Caco-2 (cell line): Measurements from ENCODE around the gene NFE2. TPM values are rescaled to one million over a fixed set of nuclear protein-coding genes. Genes with fewer than 3 reads are reported as not detected.

Experiments used
- BruUV-seq: library from RNA; stranded (reverse); fragments of 400-500 nt; replicated peaks from 2 replicates; lab custom pipeline; 2021; lab: Mats Ljungman, UMichigan
- CTCF ChIA-PET: fragments of 300-600 bp; sonication (Branson Sonifier 250); formaldehyde crosslinking; loops from one replicate; lab custom pipeline; 2022; ENCODE audit warnings: antibody characterized with exemption; lab: Charles Lee
- POLR2A ChIA-PET: fragments of 300-600 bp; sonication (Branson Sonifier 250); formaldehyde crosslinking; loops from one replicate; lab custom pipeline; 2022; ENCODE audit warnings: antibody characterized with exemption; lab: Charles Lee
- DNase-seq, 2 experiments: peaks; one replicate each; pipeline versions ENCODE4 v3.0.0 to v3.0.0-alpha.2; 2020 to 2022
- H3K27me3 ChIP-seq: replicated peaks from 2 replicates; pipeline ENCODE4 v1.6.0; 2011; ENCODE audit warnings: low read length; ENCODE audit not compliant: control insufficient read depth, insufficient read depth
- H3K36me3 ChIP-seq: 2 replicates; pipeline ENCODE4 v1.5.1; 2011; ENCODE audit warnings: low read length; ENCODE audit not compliant: control insufficient read depth, insufficient read depth
- H3K4me1 ChIP-seq: fragments of 250-450 bp; sonication (Bioruptor Pico); 2 replicates; pipeline ENCODE4 v1.5.1; 2020; ENCODE audit warnings: mild to moderate bottlenecking
- H3K4me3 ChIP-seq: 2 replicates; pipeline ENCODE4 v1.5.1; 2011; ENCODE audit warnings: low read depth, mild to moderate bottlenecking, control low read depth, low read length
- H3K9me3 ChIP-seq: fragments of 250-450 bp; sonication (Bioruptor Pico); 2 replicates; pipeline ENCODE4 v1.5.1; 2020; ENCODE audit warnings: mild to moderate bottlenecking, moderate library complexity
- H3K27ac Mint-ChIP-seq: one replicate; pipeline ENCODE4 v1.8.0; 2022; ENCODE audit warnings: mixed read lengths; ENCODE audit not compliant: unreplicated experiment
- H3K27me3 Mint-ChIP-seq: one replicate; pipeline ENCODE4 v1.8.0; 2022; ENCODE audit warnings: mixed read lengths; ENCODE audit not compliant: insufficient read depth, unreplicated experiment
- H3K36me3 Mint-ChIP-seq: one replicate; pipeline ENCODE4 v1.8.0; 2022; ENCODE audit warnings: mild to moderate bottlenecking, mixed read lengths; ENCODE audit not compliant: insufficient read depth, unreplicated experiment
- H3K4me1 Mint-ChIP-seq: one replicate; pipeline ENCODE4 v1.8.0; 2022; ENCODE audit warnings: low read depth, mixed read lengths; ENCODE audit not compliant: unreplicated experiment
- H3K4me3 Mint-ChIP-seq: one replicate; pipeline ENCODE4 v1.8.0; 2022; ENCODE audit warnings: mild to moderate bottlenecking, moderate library complexity, mixed read lengths; ENCODE audit not compliant: unreplicated experiment
- H3K9me3 Mint-ChIP-seq: one replicate; pipeline ENCODE4 v1.8.0; 2022; ENCODE audit warnings: mixed read lengths; ENCODE audit not compliant: unreplicated experiment
- intact Hi-C: fragments of 100-400 bp; cut with micrococcal nuclease; formaldehyde crosslinking; loops from one replicate; pipeline ENCODE4 v1.10.0; 2022; ENCODE audit not compliant: unreplicated experiment
- total RNA-seq: library from RNA; stranded (reverse); gene quantifications from 2 replicates; pipeline ENCODE4 v1.2.3, GENCODE V29; 2022
- TF ChIP-seq, protein P1 (sequence below), 2 experiments: fragments of 200-600 bp in 1 of 2; IDR thresholded peaks; 1 replicate in 1 of 2; 2 replicates in 1 of 2; pipeline versions ENCODE4 v1.5.1 to v1.8.0; 2011 to 2022; ENCODE audit warnings: antibody characterized with exemption in 1 of 2, control low read depth in 1 of 2, inconsistent platforms in 1 of 2, low read depth in 1 of 2, low read length in 1 of 2, mild to moderate bottlenecking in 1 of 2, moderate library complexity in 1 of 2; ENCODE audit not compliant: insufficient read depth in 1 of 2, severe bottlenecking in 1 of 2, unreplicated experiment in 1 of 2

NFE2 gene
- total RNA-seq, 1 experiment from 2014 or later: 6.2 TPM

GRCh38 chr12:54280468-54281260 is 20.2 kb downstream of the NFE2 start, which contains the start of gene HNRNPA1:
TSS of gene HNRNPA1 (plus strand) at chr12:54280726. CDS start at chr12:54280808, 82 bp downstream.
- Mint-ChIP-seq H3K27ac (no peak within 1 kb of the TSS), H3K4me1 (peaks cover 13% of the 10 kb centered on the region), H3K4me3 (no peak within 1 kb of the TSS), H3K36me3 (peaks cover 18% of the 10 kb centered on the region), H3K27me3 (no peaks in the 10 kb centered on the region), H3K9me3 (no peaks in the 10 kb centered on the region)
- TF ChIP-seq, protein P1, sequence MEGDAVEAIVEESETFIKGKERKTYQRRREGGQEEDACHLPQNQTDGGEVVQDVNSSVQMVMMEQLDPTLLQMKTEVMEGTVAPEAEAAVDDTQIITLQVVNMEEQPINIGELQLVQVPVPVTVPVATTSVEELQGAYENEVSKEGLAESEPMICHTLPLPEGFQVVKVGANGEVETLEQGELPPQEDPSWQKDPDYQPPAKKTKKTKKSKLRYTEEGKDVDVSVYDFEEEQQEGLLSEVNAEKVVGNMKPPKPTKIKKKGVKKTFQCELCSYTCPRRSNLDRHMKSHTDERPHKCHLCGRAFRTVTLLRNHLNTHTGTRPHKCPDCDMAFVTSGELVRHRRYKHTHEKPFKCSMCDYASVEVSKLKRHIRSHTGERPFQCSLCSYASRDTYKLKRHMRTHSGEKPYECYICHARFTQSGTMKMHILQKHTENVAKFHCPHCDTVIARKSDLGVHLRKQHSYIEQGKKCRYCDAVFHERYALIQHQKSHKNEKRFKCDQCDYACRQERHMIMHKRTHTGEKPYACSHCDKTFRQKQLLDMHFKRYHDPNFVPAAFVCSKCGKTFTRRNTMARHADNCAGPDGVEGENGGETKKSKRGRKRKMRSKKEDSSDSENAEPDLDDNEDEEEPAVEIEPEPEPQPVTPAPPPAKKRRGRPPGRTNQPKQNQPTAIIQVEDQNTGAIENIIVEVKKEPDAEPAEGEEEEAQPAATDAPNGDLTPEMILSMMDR (IDR thresholded peaks at IDR 0.05; ENCODE audit: insufficient read depth in 1 of 2, low read depth in 1 of 2, low read length in 1 of 2, severe bottlenecking in 1 of 2, unreplicated experiment in 1 of 2): no peak
- Histone ChIP-seq H3K4me1 (peaks cover 39% of the 10 kb centered on the region), H3K27me3 (no peaks in the 10 kb centered on the region), H3K9me3 (no peaks in the 10 kb centered on the region), H3K4me3 (peak within 1 kb of the TSS; percentile 80), H3K36me3 (peaks cover 3% of the 10 kb centered on the region; the same call in 1 of the 2 replicates)
- no TSS peak for BruUV-seq
- CTCF ChIA-PET: interaction anchor here (0.5 to 2.9 kb wide), 10 partner anchors 9 to 99 kb away, joined by 3 to 40 read pairs (median 4); partner anchors contain the start of genes COPZ1 and NFE2
- intact Hi-C loops: loop anchor here (1.0 to 2.0 kb wide), 3 partner anchors 21 to 80 kb away; partner anchors contain the start of genes COPZ1 and NFE2
- POLR2A ChIA-PET: interaction anchor here (0.6 to 2.9 kb wide), 20 partner anchors 10 to 1549 kb away, joined by 3 to 99 read pairs (median 8); partner anchors contain the start of genes CD63, COPZ1, DNAJC14 and HOXC8
- peak; percentile 97 to 99 for DNase-seq

DNA sequence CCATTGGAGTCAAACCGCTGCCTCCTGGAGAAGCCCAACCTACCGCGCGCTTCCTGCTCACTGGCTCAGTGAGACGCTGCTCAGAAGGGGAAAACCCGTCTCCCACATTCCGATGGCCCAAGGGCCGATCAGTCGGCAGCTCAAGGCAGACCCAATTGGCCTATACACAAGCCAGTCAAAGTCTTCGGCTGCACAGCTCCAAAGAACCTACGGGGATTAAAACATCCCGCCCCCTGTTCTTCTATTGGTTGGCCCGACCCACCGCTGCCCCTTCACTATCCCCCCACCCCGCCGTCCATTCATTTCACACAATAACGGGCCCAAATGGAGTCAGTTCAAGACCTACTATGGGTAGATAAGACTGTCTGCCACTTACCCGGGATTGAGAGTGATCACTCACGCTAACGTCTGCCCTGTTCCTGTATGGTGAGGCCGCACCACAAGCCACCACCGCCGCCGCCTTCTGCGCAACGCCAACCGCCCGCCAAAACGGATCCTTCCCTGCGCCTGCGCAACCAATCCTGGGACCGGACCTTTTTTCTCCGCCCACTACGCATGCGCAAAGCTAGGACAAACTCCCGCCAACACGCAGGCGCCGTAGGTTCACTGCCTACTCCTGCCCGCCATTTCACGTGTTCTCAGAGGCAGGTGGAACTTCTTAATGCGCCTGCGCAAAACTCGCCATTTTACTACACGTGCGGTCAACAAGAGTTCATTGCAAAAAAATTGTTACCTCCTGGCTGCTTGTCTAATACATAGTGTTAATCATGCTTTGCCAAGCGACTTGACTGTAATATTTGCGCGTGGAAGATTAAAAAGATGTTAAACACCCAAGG is 21.0 kb downstream of the NFE2 start, which contains the start of gene CBX5:
CBX5 (minus strand) TSS at position 491 of the 836 bp plus-strand sequence. CDS start 22,472 bp downstream, outside the sequence.
- intact Hi-C loops: loop anchor here (1.0 to 2.0 kb wide), 7 partner anchors 18 to 779 kb away; partner anchors contain the start of genes COPZ1, NFE2 and TARBP2
- POLR2A ChIA-PET: interaction anchor here (0.5 to 2.9 kb wide), 26 partner anchors 9 to 1550 kb away, joined by 3 to 99 read pairs (median 6); partner anchors contain the start of genes CD63, COPZ1, DNAJC14 and HOXC8
- peaks cover 18% of the 10 kb centered on the region for H3K36me3 Mint-ChIP-seq

More for the DNA sequence above, 21.0 kb downstream of the NFE2 start, which contains the start of gene CBX5:
- peaks cover 12% of the 10 kb centered on the region for H3K4me1 Mint-ChIP-seq
- no peaks in the 10 kb centered on the region for H3K27me3 Mint-ChIP-seq
- DNase-seq: peak; percentile 98 to 100
- no peak within 1 kb of the TSS for H3K4me3 Mint-ChIP-seq
- H3K27me3 ChIP-seq: no peaks in the 10 kb centered on the region
- TF ChIP-seq, protein P1 (IDR thresholded peaks at IDR 0.05; ENCODE audit: insufficient read depth in 1 of 2, low read depth in 1 of 2, low read length in 1 of 2, severe bottlenecking in 1 of 2, unreplicated experiment in 1 of 2): no peak
- H3K4me1 ChIP-seq: peaks cover 31% of the 10 kb centered on the region
- no peaks in the 10 kb centered on the region for H3K9me3 ChIP-seq
- H3K9me3 Mint-ChIP-seq: no peaks in the 10 kb centered on the region
- H3K4me3 ChIP-seq: peak within 1 kb of the TSS; percentile 80
- CTCF ChIA-PET: interaction anchor here (0.5 to 2.9 kb wide), 14 partner anchors 10 to 646 kb away, joined by 3 to 40 read pairs (median 4); partner anchors contain the start of genes COPZ1, HOXC10 and NFE2
- peaks cover 3% of the 10 kb centered on the region; the same call in 1 of the 2 replicates for H3K36me3 ChIP-seq
- BruUV-seq: no TSS peak
- no peak within 1 kb of the TSS for H3K27ac Mint-ChIP-seq
